ENCODE data around the gene TRAF6. TPM values are rescaled to one million over a fixed set of nuclear protein-coding genes. Genes with fewer than 3 reads are reported as not detected.

The TRAF6 gene
- total and polyA plus RNA-seq, 2 experiments from 2014 or later = 9.5 to 12.7 TPM

DNA sequence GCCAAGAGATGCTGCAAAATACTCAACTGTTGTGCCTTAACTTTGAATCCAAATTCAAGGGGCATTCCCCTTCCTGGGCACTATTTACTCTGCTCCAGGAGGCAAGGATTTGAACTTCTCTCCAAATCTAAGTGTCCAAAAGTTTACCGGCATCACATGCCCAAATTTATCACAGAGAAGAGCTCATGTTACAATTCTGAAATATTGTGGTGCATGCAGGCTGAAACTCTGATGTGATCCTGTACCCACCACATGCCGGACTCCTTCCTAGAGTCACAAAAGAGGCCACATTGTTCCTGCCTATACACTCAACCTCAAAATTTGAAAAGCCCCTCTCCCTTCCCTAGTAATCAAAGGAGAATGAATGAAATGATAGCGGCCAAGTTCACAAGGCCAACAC, 1.3 kb downstream of the TRAF6 start:
- DNase-seq (ENCODE audit: low spot score) = no peak
- TF ChIP-seq EZH2phosphoT487 (IDR thresholded peaks at IDR 0.05; ENCODE audit: low read depth, severe bottlenecking, unreplicated experiment) = no peak
- TF ChIP-seq EZH2 (IDR thresholded peaks at IDR 0.05; ENCODE audit: borderline replicate concordance) = no peak
- TF ChIP-seq, protein P1, sequence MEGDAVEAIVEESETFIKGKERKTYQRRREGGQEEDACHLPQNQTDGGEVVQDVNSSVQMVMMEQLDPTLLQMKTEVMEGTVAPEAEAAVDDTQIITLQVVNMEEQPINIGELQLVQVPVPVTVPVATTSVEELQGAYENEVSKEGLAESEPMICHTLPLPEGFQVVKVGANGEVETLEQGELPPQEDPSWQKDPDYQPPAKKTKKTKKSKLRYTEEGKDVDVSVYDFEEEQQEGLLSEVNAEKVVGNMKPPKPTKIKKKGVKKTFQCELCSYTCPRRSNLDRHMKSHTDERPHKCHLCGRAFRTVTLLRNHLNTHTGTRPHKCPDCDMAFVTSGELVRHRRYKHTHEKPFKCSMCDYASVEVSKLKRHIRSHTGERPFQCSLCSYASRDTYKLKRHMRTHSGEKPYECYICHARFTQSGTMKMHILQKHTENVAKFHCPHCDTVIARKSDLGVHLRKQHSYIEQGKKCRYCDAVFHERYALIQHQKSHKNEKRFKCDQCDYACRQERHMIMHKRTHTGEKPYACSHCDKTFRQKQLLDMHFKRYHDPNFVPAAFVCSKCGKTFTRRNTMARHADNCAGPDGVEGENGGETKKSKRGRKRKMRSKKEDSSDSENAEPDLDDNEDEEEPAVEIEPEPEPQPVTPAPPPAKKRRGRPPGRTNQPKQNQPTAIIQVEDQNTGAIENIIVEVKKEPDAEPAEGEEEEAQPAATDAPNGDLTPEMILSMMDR (IDR thresholded peaks at IDR 0.05; ENCODE audit: poor library complexity) = no peak
- peak overlapping the region; percentile 99 for H3K27ac ChIP-seq
- peaks cover 24% of the 10 kb centered on the region for H4K20me1 ChIP-seq (ENCODE audit: insufficient read depth, poor library complexity, severe bottlenecking)
- 31% methylated on average over 3 of the region's 3 CpGs for WGBS (ENCODE audit: low lambda C conversion rate, missing lambda C conversion rate)
- H3K4me2 ChIP-seq = peak overlapping the region; percentile 90
- H3K27me3 ChIP-seq = no peaks in the 10 kb centered on the region
- no peaks in the 10 kb centered on the region for H3K9me2 ChIP-seq (replicated peaks; ENCODE audit: insufficient read depth)
- no peaks in the 10 kb centered on the region for H3K36me3 ChIP-seq (replicated peaks; ENCODE audit: insufficient read depth, low read depth)
- peak overlapping the region; percentile 87 for H2AFZ ChIP-seq
- H3K79me2 ChIP-seq = peaks cover 55% of the 10 kb centered on the region
- H3K4me3 ChIP-seq = peak overlapping the region; percentile 97
- H3K4me1 ChIP-seq (ENCODE audit: insufficient read depth) = peaks cover 11% of the 10 kb centered on the region
- no peaks in the 10 kb centered on the region for H3K9me3 ChIP-seq (ENCODE audit: low read depth)

GRCh38 chr11:36507824-36508489, 2.1 kb downstream of the TRAF6 start:
- H3K9me3 ChIP-seq (ENCODE audit: low read depth) = no peaks in the 10 kb centered on the region
- no peak overlapping the region for H2AFZ ChIP-seq
- H3K27me3 ChIP-seq = no peaks in the 10 kb centered on the region
- peaks cover 63% of the 10 kb centered on the region for H3K79me2 ChIP-seq
- TF ChIP-seq EZH2phosphoT487 (IDR thresholded peaks at IDR 0.05; ENCODE audit: low read depth, severe bottlenecking, unreplicated experiment) = no peak
- no peak for TF ChIP-seq EZH2 (IDR thresholded peaks at IDR 0.05; ENCODE audit: borderline replicate concordance)
- TF ChIP-seq, protein P1 (IDR thresholded peaks at IDR 0.05; ENCODE audit: poor library complexity) = no peak
- peaks cover 12% of the 10 kb centered on the region for H3K4me1 ChIP-seq (ENCODE audit: insufficient read depth)
- H3K27ac ChIP-seq = peak overlapping the region; percentile 99
- no peak for DNase-seq (ENCODE audit: low spot score)
- H3K9me2 ChIP-seq (replicated peaks; ENCODE audit: insufficient read depth) = no peaks in the 10 kb centered on the region
- H3K4me3 ChIP-seq = peak overlapping the region; percentile 97
- 69% methylated on average over 7 of the region's 7 CpGs for WGBS (ENCODE audit: low lambda C conversion rate, missing lambda C conversion rate)
- H4K20me1 ChIP-seq (ENCODE audit: insufficient read depth, poor library complexity, severe bottlenecking) = peaks cover 24% of the 10 kb centered on the region
- no peaks in the 10 kb centered on the region for H3K36me3 ChIP-seq (replicated peaks; ENCODE audit: insufficient read depth, low read depth)
- H3K4me2 ChIP-seq = peak overlapping the region; percentile 90

DNA sequence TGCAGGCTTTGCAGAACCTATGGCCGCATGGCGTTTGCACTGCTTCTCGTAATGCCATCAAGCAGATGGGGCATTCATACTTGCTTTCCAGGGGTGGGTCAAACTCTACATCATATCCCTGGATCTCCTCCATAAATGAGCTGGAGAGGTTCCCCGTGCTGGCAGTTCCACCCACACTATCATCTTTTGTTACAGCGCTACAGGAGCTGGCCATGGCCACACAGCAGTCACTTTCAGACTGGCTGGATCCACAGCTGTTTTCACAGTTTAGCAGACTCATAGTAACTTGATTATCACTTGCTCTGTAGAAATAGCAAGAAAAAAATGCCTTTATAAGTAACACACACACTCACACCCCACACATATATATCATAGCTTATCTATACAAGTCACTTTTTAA, 8.8 kb downstream of the TRAF6 start:
- TF ChIP-seq, protein P1 (IDR thresholded peaks at IDR 0.05; ENCODE audit: poor library complexity) = no peak
- TF ChIP-seq EZH2phosphoT487 (IDR thresholded peaks at IDR 0.05; ENCODE audit: low read depth, severe bottlenecking, unreplicated experiment) (no peak), EZH2 (IDR thresholded peaks at IDR 0.05; ENCODE audit: borderline replicate concordance) (no peak)
- Histone ChIP-seq H3K36me3 (replicated peaks; ENCODE audit: insufficient read depth, low read depth) (no peaks in the 10 kb centered on the region), H3K9me3 (ENCODE audit: low read depth) (no peaks in the 10 kb centered on the region), H3K79me2 (peaks cover 52% of the 10 kb centered on the region), H3K4me3 (no peak overlapping the region), H3K27ac (peak overlapping the region; percentile 62), H3K9me2 (replicated peaks; ENCODE audit: insufficient read depth) (no peaks in the 10 kb centered on the region), H4K20me1 (ENCODE audit: insufficient read depth, poor library complexity, severe bottlenecking) (peaks cover 4% of the 10 kb centered on the region), H3K4me1 (ENCODE audit: insufficient read depth) (peaks cover 27% of the 10 kb centered on the region), H3K27me3 (no peaks in the 10 kb centered on the region), H3K4me2 (no peak overlapping the region), H2AFZ (no peak overlapping the region)
- no peak for DNase-seq (ENCODE audit: low spot score)
- WGBS (ENCODE audit: low lambda C conversion rate, missing lambda C conversion rate) = 93% methylated on average over 5 of the region's 5 CpGs

All from hepatocyte (in vitro differentiated cells).